IPS DF 19.7 (cell line): ENCODE data around the gene ETF1.
A peak's percentile ranks its signal among the peaks of the same experiment; 100 is the strongest.
"Not testable (repeated sequence)": the region's sequence is repeated elsewhere in the genome, so short reads cannot be mapped to it uniquely, and the experiment has no call there.

Source experiments
- DNase-seq: peaks from one replicate; pipeline ENCODE4 v3.0.0-alpha.2; 2013; ENCODE audit warnings: low read depth, low spot score

Gene ETF1

GRCh38 chr5:138491284-138491648 is 51.8 kb downstream of the ETF1 start:
- DNase-seq: no peak

GRCh38 chr5:138490648-138491283 is 52.3 kb downstream of the ETF1 start:
- no peak for DNase-seq

GRCh38 chr5:138489683-138490061 is 53.4 kb downstream of the ETF1 start:
- no peak for DNase-seq

GRCh38 chr5:138488481-138488945 is 54.5 kb downstream of the ETF1 start:
- no peak for DNase-seq

GRCh38 chr5:138482638-138483037 is 60.4 kb downstream of the ETF1 start:
- no peak for DNase-seq

- DNase-seq: no peak
These were observed 66.1 kb downstream of the ETF1 start for GRCh38 chr5:138476918-138477317.

- not testable (repeated sequence) for DNase-seq
These were observed 69.9 kb downstream of the ETF1 start for GRCh38 chr5:138473151-138473550.

- no peak for DNase-seq
These were observed 70.7 kb downstream of the ETF1 start for GRCh38 chr5:138472353-138472752.

GRCh38 chr5:138471052-138471361 is 72.0 kb downstream of the ETF1 start:
- DNase-seq: no peak

GRCh38 chr5:138470322-138471051 is 72.5 kb downstream of the ETF1 start:
- DNase-seq: no peak

GRCh38 chr5:138469540-138470321 is 73.3 kb downstream of the ETF1 start:
- no peak for DNase-seq

- DNase-seq: no peak
These were observed 74.0 kb downstream of the ETF1 start for GRCh38 chr5:138468966-138469539.

GRCh38 chr5:138468133-138468965 is 74.7 kb downstream of the ETF1 start:
- DNase-seq: no peak

- no peak for DNase-seq
These were observed 75.3 kb downstream of the ETF1 start for GRCh38 chr5:138467711-138468132.

- no peak for DNase-seq
These were observed 75.9 kb downstream of the ETF1 start for GRCh38 chr5:138466900-138467710.

GRCh38 chr5:138466125-138466899 is 76.7 kb downstream of the ETF1 start:
- DNase-seq: no peak

GRCh38 chr5:138465261-138466124 is 77.5 kb downstream of the ETF1 start, which contains the start of gene EGR1:
EGR1 (plus strand) TSS chr5:138465479; CDS start chr5:138465762, 283 bp downstream.
- peak; percentile 73 for DNase-seq

GRCh38 chr5:138464388-138465260 is 78.4 kb downstream of the ETF1 start:
- peak; percentile 95 for DNase-seq
